ENCODE data around the gene MAGEA12.
"Not testable (repeated sequence)": the region's sequence is repeated elsewhere in the genome, so short reads cannot be mapped to it uniquely, and the experiment has no call there.

The MAGEA12 gene, protein sequence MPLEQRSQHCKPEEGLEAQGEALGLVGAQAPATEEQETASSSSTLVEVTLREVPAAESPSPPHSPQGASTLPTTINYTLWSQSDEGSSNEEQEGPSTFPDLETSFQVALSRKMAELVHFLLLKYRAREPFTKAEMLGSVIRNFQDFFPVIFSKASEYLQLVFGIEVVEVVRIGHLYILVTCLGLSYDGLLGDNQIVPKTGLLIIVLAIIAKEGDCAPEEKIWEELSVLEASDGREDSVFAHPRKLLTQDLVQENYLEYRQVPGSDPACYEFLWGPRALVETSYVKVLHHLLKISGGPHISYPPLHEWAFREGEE

GRCh38 chrX:152733261-152733975, at the start of gene MAGEA12, which contains the start of gene CSAG1:
TSS of gene MAGEA12 (plus strand) at chrX:152733757. CDS start at chrX:152736162, 2,405 bp downstream.
TSS of gene CSAG1 (minus strand) at chrX:152733721. CDS start at chrX:152732460, 1,261 bp downstream.
- DNase-seq = no peak

DNA sequence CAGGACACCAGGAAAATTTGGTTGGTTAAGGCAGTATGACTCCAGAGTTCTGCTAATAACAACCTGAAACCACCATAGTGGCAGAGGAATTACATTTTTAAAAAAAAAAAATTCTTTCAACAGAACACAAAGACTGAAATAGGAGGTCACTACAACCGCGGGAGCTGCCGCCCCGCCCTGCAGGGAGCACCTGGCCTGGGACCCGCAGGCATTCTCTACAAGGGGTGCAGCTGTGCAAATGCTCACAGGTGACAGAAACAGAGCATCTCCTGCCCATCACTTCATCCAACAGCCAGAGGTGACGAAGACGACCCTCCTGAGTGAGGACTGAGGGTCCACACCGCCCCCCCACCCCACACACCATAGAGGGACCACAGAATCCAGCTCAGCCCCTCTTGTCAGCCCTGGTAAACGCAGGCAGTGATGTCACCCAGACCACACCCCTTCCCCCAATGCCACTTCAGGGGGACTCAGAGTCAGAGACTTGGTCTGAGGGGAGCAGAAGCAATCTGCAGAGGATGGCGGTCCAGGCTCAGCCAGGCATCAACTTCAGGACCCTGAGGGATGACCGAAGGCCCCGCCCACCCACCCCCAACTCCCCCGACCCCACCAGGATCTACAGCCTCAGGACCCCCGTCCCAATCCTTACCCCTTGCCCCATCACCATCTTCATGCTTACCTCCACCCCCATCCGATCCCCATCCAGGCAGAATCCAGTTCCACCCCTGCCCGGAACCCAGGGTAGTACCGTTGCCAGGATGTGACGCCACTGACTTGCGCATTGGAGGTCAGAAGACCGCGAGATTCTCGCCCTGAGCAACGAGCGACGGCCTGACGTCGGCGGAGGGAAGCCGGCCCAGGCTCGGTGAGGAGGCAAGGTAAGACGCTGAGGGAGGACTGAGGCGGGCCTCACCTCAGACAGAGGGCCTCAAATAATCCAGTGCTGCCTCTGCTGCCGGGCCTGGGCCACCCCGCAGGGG, 35.3 kb upstream of the MAGEA12 start, which contains the start of gene MAGEA3:
Gene MAGEA3 (plus strand): TSS at position 843 of the 980 bp plus-strand sequence. CDS start 2,039 bp downstream, outside the sequence.
- DNase-seq = not testable (repeated sequence)

- DNase-seq = not testable (repeated sequence)
Observed at GRCh38 chrX:152700390-152700789, 33.2 kb upstream of the MAGEA12 start.

- not testable (repeated sequence) for DNase-seq
Observed at GRCh38 chrX:152706500-152706899, 27.1 kb upstream of the MAGEA12 start.

DNA sequence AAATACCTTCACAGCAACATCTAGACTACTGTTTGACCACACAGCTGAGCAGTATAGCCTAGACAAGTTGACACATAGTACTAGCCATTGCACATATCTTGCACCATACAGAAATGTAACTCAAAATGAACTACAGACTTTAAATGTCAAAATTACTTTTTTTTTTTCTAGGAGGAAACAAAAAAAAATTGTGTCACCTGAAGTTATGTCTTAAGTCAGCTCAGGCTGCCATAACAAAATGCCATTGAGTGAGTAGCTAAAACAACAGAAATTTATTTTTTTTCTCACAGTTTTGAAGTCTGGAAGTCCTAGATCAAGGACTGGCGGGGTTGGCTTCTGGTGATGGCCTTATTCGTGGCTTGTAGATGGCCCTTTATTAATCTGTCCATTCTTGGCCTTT, 24.4 kb upstream of the MAGEA12 start, which contains the start of gene CSAG2:
Gene CSAG2 (minus strand): TSS at position 101 of the 400 bp plus-strand sequence. CDS start 161 bp downstream, outside the sequence.
- not testable (repeated sequence) for DNase-seq

DNA sequence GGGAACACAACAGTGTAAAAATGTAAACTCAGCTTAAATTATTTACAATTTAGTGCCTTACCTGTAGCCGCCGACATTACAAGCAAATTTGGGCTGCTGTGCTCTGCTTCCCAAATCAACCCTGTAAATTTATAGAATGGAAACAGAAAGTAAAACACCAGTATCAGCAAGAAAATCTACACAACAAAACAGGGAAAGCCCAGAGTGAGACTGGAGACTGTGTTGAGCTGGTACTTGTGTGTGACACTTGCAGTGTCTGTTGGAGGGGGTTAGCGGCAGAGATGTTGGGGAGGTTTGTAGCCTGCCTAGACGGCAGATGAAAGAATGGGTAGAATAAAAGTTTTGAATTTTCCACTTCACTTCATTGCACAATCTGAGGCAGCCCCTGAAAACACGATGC, 20.4 kb upstream of the MAGEA12 start:
- not testable (repeated sequence) for DNase-seq

DNA sequence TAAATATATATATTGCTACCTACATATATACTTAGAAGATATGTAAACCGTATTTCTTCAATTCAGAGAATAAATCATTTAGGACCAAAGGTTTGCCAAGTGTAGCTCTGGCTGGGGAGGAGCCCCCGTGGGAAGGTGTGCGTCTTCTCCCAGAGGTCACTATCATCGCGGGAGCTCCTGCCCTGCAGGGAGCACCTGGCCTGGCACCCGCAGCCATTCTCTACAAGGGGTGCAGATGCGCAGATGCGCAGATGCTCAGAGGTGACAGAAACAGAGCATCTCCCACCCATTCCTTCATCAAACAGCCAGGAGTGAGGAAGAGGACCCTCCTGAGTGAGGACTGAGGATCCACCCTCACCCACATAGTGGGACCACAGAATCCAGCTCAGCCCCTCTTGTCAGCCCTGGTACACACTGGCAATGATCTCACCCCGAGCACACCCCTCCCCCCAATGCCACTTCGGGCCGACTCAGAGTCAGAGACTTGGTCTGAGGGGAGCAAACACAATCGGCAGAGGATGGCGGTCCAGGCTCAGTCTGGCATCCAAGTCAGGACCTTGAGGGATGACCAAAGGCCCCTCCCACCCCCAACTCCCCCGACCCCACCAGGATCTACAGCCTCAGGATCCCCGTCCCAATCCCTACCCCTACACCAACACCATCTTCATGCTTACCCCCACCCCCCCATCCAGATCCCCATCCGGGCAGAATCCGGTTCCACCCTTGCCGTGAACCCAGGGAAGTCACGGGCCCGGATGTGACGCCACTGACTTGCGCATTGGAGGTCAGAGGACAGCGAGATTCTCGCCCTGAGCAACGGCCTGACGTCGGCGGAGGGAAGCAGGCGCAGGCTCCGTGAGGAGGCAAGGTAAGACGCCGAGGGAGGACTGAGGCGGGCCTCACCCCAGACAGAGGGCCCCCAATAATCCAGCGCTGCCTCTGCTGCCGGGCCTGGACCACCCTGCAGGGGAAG, 19.5 kb upstream of the MAGEA12 start, which contains the start of gene MAGEA2B:
Gene MAGEA2B (plus strand): TSS at position 814 of the 973 bp plus-strand sequence. CDS start 2,479 bp downstream, outside the sequence.
- not testable (repeated sequence) for DNase-seq

- no peak for DNase-seq
Observed at GRCh38 chrX:152725409-152725808, 8.1 kb upstream of the MAGEA12 start.

- not testable (repeated sequence) for DNase-seq
Observed at GRCh38 chrX:152734143-152734858, 744 bp downstream of the MAGEA12 start.

DNA sequence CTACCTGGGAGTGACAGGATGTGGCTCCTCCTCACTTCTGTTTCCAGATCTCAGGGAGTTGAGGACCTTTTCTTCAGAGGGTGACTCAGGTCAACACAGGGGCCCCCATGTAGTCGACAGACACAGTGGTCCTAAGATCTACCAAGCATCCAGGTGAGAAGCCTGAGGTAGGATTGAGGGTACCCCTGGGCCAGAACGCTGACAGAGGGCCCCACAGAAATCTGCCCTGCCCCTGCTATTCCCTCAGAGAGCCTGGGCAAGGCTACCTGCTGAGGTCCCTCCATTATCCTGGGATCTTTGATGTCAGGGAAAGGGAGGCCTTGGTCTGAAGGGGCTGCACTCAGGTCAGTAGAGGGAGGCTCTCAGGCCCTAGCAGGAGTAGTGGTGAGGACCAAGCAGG, 1.5 kb downstream of the MAGEA12 start:
- no peak for DNase-seq

GRCh38 chrX:152735860-152736511, 2.4 kb downstream of the MAGEA12 start:
- no peak for DNase-seq

DNA sequence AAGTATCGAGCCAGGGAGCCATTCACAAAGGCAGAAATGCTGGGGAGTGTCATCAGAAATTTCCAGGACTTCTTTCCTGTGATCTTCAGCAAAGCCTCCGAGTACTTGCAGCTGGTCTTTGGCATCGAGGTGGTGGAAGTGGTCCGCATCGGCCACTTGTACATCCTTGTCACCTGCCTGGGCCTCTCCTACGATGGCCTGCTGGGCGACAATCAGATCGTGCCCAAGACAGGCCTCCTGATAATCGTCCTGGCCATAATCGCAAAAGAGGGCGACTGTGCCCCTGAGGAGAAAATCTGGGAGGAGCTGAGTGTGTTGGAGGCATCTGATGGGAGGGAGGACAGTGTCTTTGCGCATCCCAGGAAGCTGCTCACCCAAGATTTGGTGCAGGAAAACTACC, 3.0 kb downstream of the MAGEA12 start:
- not testable (repeated sequence) for DNase-seq

DNA sequence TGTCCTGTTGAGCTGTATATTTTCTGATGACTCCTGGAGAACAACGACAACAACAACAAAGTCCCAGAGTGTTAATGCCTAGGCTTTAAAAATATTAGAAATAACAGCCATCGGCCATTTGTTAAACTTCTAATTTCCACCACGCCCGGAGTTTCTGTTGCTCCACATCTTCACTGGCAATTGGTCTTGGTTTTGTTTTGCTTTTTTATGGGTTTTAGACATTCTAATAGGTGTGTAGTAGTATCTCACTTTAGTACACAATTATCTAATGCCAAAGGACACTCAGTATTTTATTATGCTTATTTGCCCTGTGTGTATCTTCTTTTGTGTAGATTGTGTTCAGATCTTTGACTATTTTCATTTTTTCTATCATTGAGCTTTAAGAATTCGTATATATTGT, 5.0 kb downstream of the MAGEA12 start:
- DNase-seq = no peak

DNA sequence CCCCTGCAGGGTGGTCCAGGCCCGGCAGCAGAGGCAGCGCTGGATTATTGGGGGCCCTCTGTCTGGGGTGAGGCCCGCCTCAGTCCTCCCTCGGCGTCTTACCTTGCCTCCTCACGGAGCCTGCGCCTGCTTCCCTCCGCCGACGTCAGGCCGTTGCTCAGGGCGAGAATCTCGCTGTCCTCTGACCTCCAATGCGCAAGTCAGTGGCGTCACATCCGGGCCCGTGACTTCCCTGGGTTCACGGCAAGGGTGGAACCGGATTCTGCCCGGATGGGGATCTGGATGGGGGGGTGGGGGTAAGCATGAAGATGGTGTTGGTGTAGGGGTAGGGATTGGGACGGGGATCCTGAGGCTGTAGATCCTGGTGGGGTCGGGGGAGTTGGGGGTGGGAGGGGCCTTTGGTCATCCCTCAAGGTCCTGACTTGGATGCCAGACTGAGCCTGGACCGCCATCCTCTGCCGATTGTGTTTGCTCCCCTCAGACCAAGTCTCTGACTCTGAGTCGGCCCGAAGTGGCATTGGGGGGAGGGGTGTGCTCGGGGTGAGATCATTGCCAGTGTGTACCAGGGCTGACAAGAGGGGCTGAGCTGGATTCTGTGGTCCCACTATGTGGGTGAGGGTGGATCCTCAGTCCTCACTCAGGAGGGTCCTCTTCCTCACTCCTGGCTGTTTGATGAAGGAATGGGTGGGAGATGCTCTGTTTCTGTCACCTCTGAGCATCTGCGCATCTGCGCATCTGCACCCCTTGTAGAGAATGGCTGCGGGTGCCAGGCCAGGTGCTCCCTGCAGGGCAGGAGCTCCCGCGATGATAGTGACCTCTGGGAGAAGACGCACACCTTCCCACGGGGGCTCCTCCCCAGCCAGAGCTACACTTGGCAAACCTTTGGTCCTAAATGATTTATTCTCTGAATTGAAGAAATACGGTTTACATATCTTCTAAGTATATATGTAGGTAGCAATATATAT, 20.4 kb downstream of the MAGEA12 start, which contains the start of gene MAGEA2:
Gene MAGEA2 (minus strand): TSS at position 157 of the 965 bp plus-strand sequence. CDS start 2,479 bp downstream, outside the sequence.
- not testable (repeated sequence) for DNase-seq

- DNase-seq = not testable (repeated sequence)
Observed at GRCh38 chrX:152754871-152755270, 21.3 kb downstream of the MAGEA12 start.

DNA sequence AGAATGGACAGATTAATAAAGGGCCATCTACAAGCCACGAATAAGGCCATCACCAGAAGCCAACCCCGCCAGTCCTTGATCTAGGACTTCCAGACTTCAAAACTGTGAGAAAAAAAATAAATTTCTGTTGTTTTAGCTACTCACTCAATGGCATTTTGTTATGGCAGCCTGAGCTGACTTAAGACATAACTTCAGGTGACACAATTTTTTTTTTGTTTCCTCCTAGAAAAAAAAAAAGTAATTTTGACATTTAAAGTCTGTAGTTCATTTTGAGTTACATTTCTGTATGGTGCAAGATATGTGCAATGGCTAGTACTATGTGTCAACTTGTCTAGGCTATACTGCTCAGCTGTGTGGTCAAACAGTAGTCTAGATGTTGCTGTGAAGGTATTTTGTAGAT, 25.4 kb downstream of the MAGEA12 start, which contains the start of gene CSAG3:
Gene CSAG3 (plus strand): TSS at position 301 of the 400 bp plus-strand sequence.
- DNase-seq = not testable (repeated sequence)

DNA sequence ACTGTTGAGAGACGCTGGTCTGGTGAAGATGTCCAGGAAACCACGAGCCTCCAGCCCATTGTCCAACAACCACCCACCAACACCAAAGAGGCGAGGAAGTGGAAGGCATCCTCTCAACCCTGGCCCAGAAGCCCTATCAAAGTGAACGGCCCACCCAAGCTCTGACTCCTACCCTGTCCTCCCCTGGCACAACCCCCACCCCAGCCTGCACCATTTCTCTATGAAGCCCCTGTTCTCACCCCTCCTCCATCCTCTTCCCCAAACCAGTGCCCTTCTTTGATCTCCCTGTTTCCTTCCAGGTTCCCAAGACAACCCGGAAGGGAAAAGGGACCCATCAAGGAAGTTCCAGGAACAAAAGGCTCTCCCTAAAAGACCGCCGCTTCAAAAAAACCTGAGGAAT, 26.0 kb downstream of the MAGEA12 start:
- not testable (repeated sequence) for DNase-seq

GRCh38 chrX:152761582-152761981, 28.0 kb downstream of the MAGEA12 start:
- DNase-seq = not testable (repeated sequence)

Data from GOT3 (cell line).